Muscle layer of colon (tissue), 2 donors: ENCODE results near the gene ALPL.

Experiments
- H3K27ac ChIP-seq: one replicate; pipeline ENCODE4 v1.7.0; 2013; ENCODE audit warnings: low read depth, mild to moderate bottlenecking, low read length, moderate library complexity
- H3K27me3 ChIP-seq, 2 donors: one replicate each; pipeline ENCODE4 v1.7.0; 2013; ENCODE audit warnings: low read length in 2 of 2, mild to moderate bottlenecking in 2 of 2; ENCODE audit not compliant: insufficient read depth in 2 of 2, control insufficient read depth in 1 of 2
- H3K36me3 ChIP-seq: one replicate; pipeline ENCODE4 v1.7.0; 2013; ENCODE audit warnings: mild to moderate bottlenecking, low read length; ENCODE audit not compliant: insufficient read depth
- H3K4me1 ChIP-seq: one replicate; pipeline ENCODE4 v1.7.0; 2013; ENCODE audit warnings: mild to moderate bottlenecking, low read length; ENCODE audit not compliant: insufficient read depth
- H3K4me3 ChIP-seq, 2 donors: one replicate each; pipeline ENCODE4 v1.7.0; 2013; ENCODE audit warnings: low read length in 2 of 2, low read depth in 1 of 2, mild to moderate bottlenecking in 1 of 2, moderate library complexity in 1 of 2
- H3K9ac ChIP-seq: one replicate; pipeline ENCODE4 v1.7.0; 2013; ENCODE audit warnings: low read length
- H3K9me3 ChIP-seq: one replicate; pipeline ENCODE4 v1.7.0; 2013; ENCODE audit warnings: mild to moderate bottlenecking, low read length
- donor health status: abdominal sarcoma.
- donor health status: Adenocarcinoma of cecum.

Gene ALPL

DNA sequence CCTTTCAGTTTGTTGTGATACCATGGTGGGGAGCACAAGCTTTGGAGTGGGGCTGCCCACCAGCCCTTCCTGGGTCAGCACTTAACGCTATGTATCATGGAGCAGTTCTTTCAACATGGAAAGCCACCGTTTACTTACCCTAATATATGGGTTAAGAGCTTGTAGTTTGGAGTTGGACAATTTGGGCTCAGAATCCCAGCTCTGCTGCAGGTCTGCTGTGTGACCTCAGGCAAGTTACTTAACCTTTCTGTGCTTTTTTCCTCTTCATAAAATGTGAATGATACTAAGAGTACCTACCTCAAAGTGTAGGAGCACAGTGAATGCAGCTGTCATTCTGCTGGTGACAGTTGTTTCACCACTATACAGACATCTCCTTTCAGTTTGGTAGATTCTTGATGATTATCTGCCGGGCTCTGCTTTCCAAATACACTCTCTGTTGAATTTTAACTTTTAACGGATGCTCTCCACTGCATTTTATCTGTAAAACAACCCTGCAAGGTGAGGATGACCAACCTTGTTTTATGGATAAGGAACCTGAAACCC is 23.8 kb downstream of the ALPL start:
- Histone ChIP-seq H3K9me3 (no peaks in the 10 kb centered on the region), H3K4me1 (no peaks in the 10 kb centered on the region), H3K9ac (no peak overlapping the region), H3K27ac (no peak overlapping the region), H3K27me3 (peaks cover 0 to 3% of the 10 kb centered on the region in 2 donors), H3K4me3 (no peak overlapping the region), H3K36me3 (no peaks in the 10 kb centered on the region)

DNA sequence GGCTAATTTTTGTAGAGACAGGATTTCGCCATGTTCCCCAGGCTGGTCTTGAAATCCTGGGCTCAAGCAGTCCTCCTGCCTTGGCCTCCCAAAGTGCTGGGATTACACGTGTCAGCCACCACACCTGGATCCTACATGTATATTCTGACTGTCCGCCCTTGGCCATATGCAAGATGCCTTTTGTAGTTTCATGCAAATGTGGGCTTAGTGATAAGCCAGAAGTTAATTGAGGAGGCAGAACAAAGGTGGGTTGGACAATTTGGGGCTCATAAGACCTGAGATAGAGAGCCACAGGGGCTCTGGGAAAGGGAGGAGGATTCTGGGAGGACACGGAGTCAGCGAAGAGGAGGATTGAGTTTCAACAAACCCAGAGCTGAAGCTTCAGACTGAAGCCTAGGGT is 24.9 kb downstream of the ALPL start:
- Histone ChIP-seq H3K36me3 (no peaks in the 10 kb centered on the region), H3K9me3 (no peaks in the 10 kb centered on the region), H3K4me3 (no peak overlapping the region), H3K27me3 (peaks cover 0 to 3% of the 10 kb centered on the region in 2 donors), H3K4me1 (no peaks in the 10 kb centered on the region), H3K9ac (no peak overlapping the region), H3K27ac (no peak overlapping the region)

DNA sequence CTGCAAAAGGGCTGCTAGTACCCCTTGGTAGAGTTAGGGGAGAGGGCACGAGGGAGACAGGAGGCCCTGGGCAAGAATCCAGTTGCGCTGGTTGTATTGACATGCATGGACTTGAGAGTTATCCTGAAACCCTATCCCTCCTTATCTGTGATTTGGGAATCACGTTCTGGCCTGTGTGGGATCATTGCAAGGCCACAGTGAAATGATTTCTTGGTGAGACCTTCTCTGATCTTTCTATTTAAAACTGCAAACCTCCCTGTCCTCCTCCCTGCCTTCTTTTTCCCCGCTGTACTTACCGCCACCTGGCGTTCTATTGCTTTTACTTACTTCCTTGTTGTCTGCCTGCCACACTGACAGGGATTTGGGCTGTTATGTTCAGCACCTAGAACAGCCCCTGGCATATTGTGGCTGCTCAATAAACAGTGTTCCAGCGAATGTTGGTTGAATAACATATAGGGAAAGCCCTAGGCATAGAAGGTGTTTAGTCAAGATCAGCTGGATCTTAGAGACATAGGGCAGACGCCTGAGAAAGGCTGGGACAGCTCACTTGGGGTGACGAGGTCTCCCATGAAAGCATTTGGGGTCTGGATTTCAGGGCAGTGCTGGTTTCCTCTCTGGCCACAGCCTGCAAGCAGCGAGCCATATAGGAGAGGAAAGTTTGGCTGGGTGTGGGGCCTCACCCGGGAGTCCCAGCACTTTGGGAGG is 25.6 kb downstream of the ALPL start:
- Histone ChIP-seq H3K27ac (no peak overlapping the region), H3K36me3 (no peaks in the 10 kb centered on the region), H3K4me3 (no peak overlapping the region), H3K27me3 (peaks cover 0 to 3% of the 10 kb centered on the region in 2 donors), H3K9me3 (no peaks in the 10 kb centered on the region), H3K4me1 (no peaks in the 10 kb centered on the region), H3K9ac (no peak overlapping the region)

DNA sequence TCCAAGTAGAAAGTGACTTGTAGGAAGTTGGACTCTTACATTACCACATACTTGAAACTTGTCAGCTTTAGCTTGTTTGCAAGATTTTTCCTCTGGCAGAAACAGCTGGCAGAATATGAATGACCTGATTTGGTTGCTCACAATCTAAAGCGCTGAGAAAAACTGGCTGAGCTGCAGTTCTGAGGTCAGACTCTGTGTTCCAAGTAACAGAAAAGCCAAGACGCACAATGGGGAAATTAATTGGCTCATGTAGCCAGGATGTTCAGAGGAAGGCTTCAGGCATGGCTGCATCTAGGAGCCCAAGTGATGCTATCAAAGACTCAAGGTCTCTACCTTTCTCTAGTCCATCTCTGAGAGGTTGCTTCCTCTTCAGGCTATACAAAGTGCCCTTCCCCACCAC is 27.0 kb downstream of the ALPL start:
- H3K9ac ChIP-seq: no peak overlapping the region
- peaks cover 0 to 3% of the 10 kb centered on the region in 2 donors for H3K27me3 ChIP-seq
- H3K4me3 ChIP-seq: no peak overlapping the region
- no peaks in the 10 kb centered on the region for H3K9me3 ChIP-seq
- H3K27ac ChIP-seq: no peak overlapping the region
- no peaks in the 10 kb centered on the region for H3K4me1 ChIP-seq
- no peaks in the 10 kb centered on the region for H3K36me3 ChIP-seq

DNA sequence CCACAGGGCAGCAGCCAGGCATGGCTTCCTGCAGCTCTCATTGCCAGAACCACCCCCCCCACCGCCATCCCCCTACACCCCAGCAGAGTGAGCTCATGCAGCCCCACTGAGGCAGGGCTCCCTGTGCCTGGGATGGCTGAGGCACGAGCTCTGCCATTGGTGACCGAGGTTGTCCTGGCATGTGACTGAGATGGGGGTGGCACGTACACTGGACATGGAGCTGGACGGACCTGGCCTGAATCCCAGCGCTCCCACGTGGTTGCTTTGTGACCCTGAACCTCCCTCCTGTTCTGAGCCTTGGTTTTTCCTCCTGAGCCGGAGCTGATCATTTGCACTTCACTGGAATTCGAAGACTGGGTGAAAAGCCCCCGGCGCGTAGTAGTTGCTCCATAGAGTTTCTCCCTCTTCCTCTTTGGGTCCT is 28.3 kb downstream of the ALPL start:
- no peak overlapping the region for H3K27ac ChIP-seq
- peaks cover 10% of the 10 kb centered on the region for H3K4me1 ChIP-seq

DNA sequence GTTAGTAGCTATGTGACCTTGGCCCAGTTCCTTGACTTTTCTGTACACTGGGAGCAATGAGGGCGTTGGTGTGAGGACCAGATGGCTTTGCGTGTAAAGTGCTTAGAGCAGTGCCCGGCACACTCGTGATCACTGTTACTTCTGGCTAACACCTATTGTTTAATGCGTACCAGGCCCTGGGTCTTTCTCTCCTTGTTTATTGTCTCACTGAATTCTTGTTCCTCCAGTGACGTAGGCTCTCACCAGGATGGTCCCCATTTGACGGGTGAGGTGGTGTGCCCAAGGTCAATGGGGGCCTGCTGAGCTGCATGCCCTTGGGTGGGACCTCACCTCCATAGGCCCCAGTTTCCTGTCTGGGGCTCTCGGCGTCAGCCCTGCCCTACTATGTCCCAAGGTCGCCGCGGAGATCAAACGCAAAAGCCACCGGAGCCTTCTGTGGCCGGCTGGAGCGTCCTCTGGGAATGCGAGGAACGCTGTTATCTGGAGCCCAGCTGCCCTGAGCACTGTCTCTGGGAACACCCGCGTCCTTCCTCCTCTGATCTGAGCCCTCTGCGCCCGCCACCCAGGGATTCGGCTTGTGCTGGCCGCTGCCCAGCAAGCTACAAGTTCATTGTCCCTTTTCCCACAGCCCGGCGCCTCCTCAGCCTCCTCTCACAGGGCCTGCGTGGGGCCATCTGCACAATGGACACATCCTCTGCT is 28.9 kb downstream of the ALPL start:
- Histone ChIP-seq H3K27ac (no peak overlapping the region), H3K9me3 (no peaks in the 10 kb centered on the region), H3K4me1 (peaks cover 10% of the 10 kb centered on the region), H3K36me3 (no peaks in the 10 kb centered on the region), H3K9ac (no peak overlapping the region), H3K4me3 (no peak overlapping the region), H3K27me3 (no peaks in the 10 kb centered on the region)

More for the DNA sequence above, 28.3 kb downstream of the ALPL start:
- Histone ChIP-seq H3K27me3 (no peaks in the 10 kb centered on the region), H3K9ac (no peak overlapping the region), H3K4me3 (no peak overlapping the region), H3K9me3 (no peaks in the 10 kb centered on the region), H3K36me3 (no peaks in the 10 kb centered on the region)

DNA sequence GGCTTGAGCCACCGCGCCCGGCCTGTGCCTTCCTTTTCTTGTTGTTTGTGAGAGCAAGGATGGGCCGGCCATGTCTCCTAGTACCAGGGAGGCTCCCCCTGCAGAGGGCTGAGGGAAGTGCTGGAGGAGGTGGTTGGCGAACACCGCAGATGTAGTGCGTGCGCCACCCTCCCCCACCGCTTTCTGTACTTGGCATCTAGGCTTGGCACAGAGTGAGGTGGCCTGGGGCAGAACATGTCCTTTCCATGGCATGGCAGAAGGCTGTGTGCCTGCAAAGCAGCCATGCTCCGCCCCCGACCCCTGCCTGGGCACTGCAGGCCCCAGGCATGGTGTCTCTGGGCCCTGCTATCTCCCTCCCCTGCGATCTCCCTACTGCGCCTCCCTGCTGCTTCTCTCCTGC is 30.7 kb downstream of the ALPL start:
- H3K9ac ChIP-seq: no peak overlapping the region
- H3K4me3 ChIP-seq: no peak overlapping the region
- no peaks in the 10 kb centered on the region for H3K9me3 ChIP-seq
- peaks cover 10% of the 10 kb centered on the region for H3K4me1 ChIP-seq
- H3K36me3 ChIP-seq: no peaks in the 10 kb centered on the region
- peaks cover 0 to 7% of the 10 kb centered on the region in 2 donors for H3K27me3 ChIP-seq
- no peak overlapping the region for H3K27ac ChIP-seq

DNA sequence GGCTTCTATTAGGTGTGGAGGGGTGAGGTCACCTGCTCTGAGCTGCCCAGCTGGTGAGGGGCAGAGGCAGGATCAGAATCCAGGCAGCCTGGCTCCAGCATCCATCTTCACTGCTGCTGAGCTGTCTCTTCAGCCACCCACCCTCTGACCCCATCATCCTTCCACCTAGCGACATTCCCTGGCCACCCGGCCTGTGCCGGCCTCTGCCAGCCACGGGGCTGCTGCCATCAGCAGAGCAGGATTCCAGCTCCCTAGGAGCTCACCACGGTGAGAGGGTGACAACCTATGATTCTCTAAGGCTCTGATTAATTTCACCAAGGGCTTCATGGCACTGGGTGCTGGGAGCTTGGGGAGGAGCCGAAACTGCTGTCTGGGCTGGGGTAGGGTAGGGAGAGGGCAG is 32.1 kb downstream of the ALPL start:
- no peak overlapping the region for H3K27ac ChIP-seq
- H3K9me3 ChIP-seq: no peaks in the 10 kb centered on the region
- peaks cover 0 to 7% of the 10 kb centered on the region in 2 donors for H3K27me3 ChIP-seq
- H3K9ac ChIP-seq: no peak overlapping the region
- no peak overlapping the region for H3K4me3 ChIP-seq
- H3K36me3 ChIP-seq: no peaks in the 10 kb centered on the region
- peaks cover 10% of the 10 kb centered on the region for H3K4me1 ChIP-seq

DNA sequence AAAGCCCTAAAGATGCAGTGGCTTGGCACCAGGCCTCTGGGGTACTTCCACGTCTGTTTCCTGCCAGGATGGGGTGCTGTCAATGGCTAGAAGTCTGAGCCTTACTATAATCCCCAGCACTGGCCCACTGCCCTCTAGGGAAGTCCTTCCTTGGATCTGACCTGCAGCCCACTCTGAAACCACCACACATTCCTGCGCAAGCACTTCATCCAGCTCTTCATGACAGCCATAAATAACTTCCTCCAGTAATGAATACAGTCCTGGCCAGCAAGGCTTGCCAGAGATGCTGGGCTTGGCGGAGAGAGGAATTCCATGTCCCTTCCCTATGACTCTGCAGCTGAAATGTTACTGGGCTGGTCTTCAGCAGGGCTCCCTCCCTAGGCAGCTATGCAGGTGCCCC is 32.6 kb downstream of the ALPL start:
- H3K9me3 ChIP-seq: no peaks in the 10 kb centered on the region
- no peaks in the 10 kb centered on the region for H3K36me3 ChIP-seq
- peaks cover 10% of the 10 kb centered on the region for H3K4me1 ChIP-seq
- H3K9ac ChIP-seq: no peak overlapping the region
- H3K27ac ChIP-seq: no peak overlapping the region
- H3K4me3 ChIP-seq: no peak overlapping the region
- H3K27me3 ChIP-seq: peaks cover 0 to 7% of the 10 kb centered on the region in 2 donors

DNA sequence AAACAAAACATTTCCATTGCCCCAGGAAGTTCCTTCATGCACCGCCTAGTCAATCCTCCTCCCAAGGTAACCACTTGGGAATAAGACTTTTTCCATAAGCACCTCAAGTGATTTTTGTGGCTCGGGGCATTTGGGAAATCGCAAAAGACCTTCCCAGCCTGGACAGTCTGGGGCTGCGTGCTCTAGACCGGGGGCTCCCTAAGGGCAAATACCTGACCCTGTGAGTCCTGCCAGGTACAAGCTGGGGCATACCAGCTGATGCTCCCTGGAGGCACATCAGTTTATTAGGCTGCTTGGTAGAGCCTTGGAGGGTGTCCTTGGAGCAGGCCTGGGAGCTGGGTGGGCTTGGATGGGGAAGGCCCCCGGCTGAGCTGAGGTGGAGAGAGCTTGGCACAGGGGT is 34.4 kb downstream of the ALPL start:
- Histone ChIP-seq H3K4me1 (peaks cover 10% of the 10 kb centered on the region), H3K9me3 (no peaks in the 10 kb centered on the region), H3K27ac (no peak overlapping the region), H3K4me3 (no peak overlapping the region), H3K27me3 (peaks cover 0 to 7% of the 10 kb centered on the region in 2 donors), H3K9ac (no peak overlapping the region), H3K36me3 (no peaks in the 10 kb centered on the region)

DNA sequence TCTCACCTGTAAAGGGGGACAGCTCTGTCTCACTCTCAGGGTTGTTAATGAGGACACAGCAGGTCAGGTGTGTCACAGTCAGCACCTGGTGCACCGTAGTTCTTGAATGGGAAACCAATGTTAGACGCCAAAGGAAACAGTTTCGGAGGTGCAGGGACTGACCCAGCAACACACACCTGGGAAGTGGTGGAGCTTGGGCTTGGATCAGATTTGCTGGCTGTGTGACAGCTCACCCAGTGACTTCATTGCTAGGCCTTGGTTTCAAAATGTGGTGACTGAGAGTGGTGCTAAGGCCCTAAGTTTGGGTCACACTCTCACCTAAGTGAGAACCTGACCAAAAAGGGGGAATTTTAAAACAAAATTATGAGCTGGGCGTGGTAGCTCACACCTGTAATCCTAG is 34.9 kb downstream of the ALPL start:
- no peak overlapping the region for H3K27ac ChIP-seq
- H3K9me3 ChIP-seq: no peaks in the 10 kb centered on the region
- no peak overlapping the region for H3K4me3 ChIP-seq
- peaks cover 10% of the 10 kb centered on the region for H3K4me1 ChIP-seq
- H3K9ac ChIP-seq: no peak overlapping the region
- H3K36me3 ChIP-seq: no peaks in the 10 kb centered on the region
- peaks cover 0 to 7% of the 10 kb centered on the region in 2 donors for H3K27me3 ChIP-seq
